ENCODE measurements around the gene ARPP21.

Gene ARPP21

DNA sequence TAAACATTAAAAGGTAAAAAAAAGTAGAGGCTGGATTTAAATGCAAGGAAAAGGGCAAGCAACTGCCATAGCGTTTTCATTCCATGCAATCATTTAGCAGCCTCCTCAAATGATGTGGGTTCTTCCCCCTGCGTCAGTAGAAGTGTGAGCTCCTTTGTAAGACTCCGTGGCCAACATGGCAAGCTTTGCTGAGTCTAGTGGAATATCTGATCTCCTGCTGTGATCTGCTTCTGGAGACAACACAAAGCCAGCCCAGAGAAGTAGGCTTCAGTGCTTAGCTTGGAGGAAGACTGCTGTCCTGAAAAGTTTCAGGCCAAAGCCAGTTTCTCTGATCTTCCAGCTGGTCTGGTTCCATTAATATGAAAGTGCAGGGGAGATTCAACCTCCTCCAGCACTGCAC is 70.4 kb downstream of the ARPP21 start:
- Histone ChIP-seq H3K79me2 (ENCODE audit: insufficient read depth, low read depth) (no peaks in the 10 kb centered on the region), H3K4me1 (ENCODE audit: low read depth, poor library complexity, severe bottlenecking) (no peaks in the 10 kb centered on the region), H3K27ac (no peak overlapping the region), H2AFZ (ENCODE audit: low read depth) (no peak overlapping the region), H3K4me2 (no peak overlapping the region), H4K20me1 (ENCODE audit: insufficient read depth) (no peaks in the 10 kb centered on the region), H3K27me3 (ENCODE audit: insufficient read depth, low read depth) (no peaks in the 10 kb centered on the region), H3K36me3 (ENCODE audit: insufficient read depth) (no peaks in the 10 kb centered on the region), H3K9ac (no peak overlapping the region), H3K4me3 (IDR thresholded peaks at IDR 0.05; ENCODE audit: insufficient read depth, low read depth, low read length) (no peak overlapping the region)
- no peak for TF ChIP-seq CTCF (conservative IDR thresholded peaks at IDR 0.05; ENCODE audit: low read depth, low read length)

GRCh38 chr3:35710554-35710953 is 71.2 kb downstream of the ARPP21 start:
- Histone ChIP-seq H3K36me3 (ENCODE audit: insufficient read depth) (no peaks in the 10 kb centered on the region), H3K27me3 (ENCODE audit: insufficient read depth, low read depth) (no peaks in the 10 kb centered on the region), H4K20me1 (ENCODE audit: insufficient read depth) (no peaks in the 10 kb centered on the region), H3K4me2 (no peak overlapping the region), H3K4me3 (IDR thresholded peaks at IDR 0.05; ENCODE audit: insufficient read depth, low read depth, low read length) (no peak overlapping the region), H3K4me1 (ENCODE audit: low read depth, poor library complexity, severe bottlenecking) (no peaks in the 10 kb centered on the region), H2AFZ (ENCODE audit: low read depth) (no peak overlapping the region), H3K9ac (no peak overlapping the region), H3K79me2 (ENCODE audit: insufficient read depth, low read depth) (no peaks in the 10 kb centered on the region), H3K27ac (no peak overlapping the region)
- TF ChIP-seq CTCF (conservative IDR thresholded peaks at IDR 0.05; ENCODE audit: low read depth, low read length) = no peak

GRCh38 chr3:35718921-35719320 is 79.6 kb downstream of the ARPP21 start:
- no peak overlapping the region for H3K27ac ChIP-seq
- no peaks in the 10 kb centered on the region for H3K79me2 ChIP-seq (ENCODE audit: insufficient read depth, low read depth)
- no peak overlapping the region for H3K4me3 ChIP-seq (IDR thresholded peaks at IDR 0.05; ENCODE audit: insufficient read depth, low read depth, low read length)
- H3K36me3 ChIP-seq (ENCODE audit: insufficient read depth) = no peaks in the 10 kb centered on the region
- H3K27me3 ChIP-seq (ENCODE audit: insufficient read depth, low read depth) = no peaks in the 10 kb centered on the region
- no peak overlapping the region for H3K9ac ChIP-seq
- no peak overlapping the region for H2AFZ ChIP-seq (ENCODE audit: low read depth)
- no peaks in the 10 kb centered on the region for H4K20me1 ChIP-seq (ENCODE audit: insufficient read depth)
- H3K4me2 ChIP-seq = no peak overlapping the region
- no peak for TF ChIP-seq CTCF (conservative IDR thresholded peaks at IDR 0.05; ENCODE audit: low read depth, low read length)
- H3K4me1 ChIP-seq (ENCODE audit: low read depth, poor library complexity, severe bottlenecking) = peaks cover 9% of the 10 kb centered on the region

DNA sequence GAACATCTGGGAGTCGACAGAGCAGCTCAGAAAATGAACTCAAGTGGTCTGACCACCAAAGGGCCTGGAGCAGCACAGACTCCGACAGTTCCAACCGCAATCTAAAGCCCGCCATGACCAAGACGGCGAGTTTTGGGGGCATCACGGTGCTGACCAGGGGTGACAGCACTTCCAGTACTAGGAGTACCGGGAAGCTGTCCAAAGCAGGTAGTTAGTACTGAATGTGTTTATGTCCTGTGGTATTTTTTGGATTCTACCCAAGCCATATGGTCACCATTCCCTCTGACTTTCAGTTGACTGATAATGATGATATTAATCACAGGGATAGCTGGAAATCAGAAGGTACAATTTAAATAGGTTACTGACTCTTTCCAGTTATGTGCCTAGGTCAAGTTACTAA is 82.3 kb downstream of the ARPP21 start:
- H4K20me1 ChIP-seq (ENCODE audit: insufficient read depth) = no peaks in the 10 kb centered on the region
- peaks cover 20% of the 10 kb centered on the region for H3K4me1 ChIP-seq (ENCODE audit: low read depth, poor library complexity, severe bottlenecking)
- H2AFZ ChIP-seq (ENCODE audit: low read depth) = no peak overlapping the region
- H3K9ac ChIP-seq = no peak overlapping the region
- no peak overlapping the region for H3K27ac ChIP-seq
- no peaks in the 10 kb centered on the region for H3K36me3 ChIP-seq (ENCODE audit: insufficient read depth)
- H3K79me2 ChIP-seq (ENCODE audit: insufficient read depth, low read depth) = no peaks in the 10 kb centered on the region
- TF ChIP-seq CTCF (conservative IDR thresholded peaks at IDR 0.05; ENCODE audit: low read depth, low read length) = no peak
- H3K27me3 ChIP-seq (ENCODE audit: insufficient read depth, low read depth) = no peaks in the 10 kb centered on the region
- no peak overlapping the region for H3K4me2 ChIP-seq
- H3K4me3 ChIP-seq (IDR thresholded peaks at IDR 0.05; ENCODE audit: insufficient read depth, low read depth, low read length) = no peak overlapping the region

DNA sequence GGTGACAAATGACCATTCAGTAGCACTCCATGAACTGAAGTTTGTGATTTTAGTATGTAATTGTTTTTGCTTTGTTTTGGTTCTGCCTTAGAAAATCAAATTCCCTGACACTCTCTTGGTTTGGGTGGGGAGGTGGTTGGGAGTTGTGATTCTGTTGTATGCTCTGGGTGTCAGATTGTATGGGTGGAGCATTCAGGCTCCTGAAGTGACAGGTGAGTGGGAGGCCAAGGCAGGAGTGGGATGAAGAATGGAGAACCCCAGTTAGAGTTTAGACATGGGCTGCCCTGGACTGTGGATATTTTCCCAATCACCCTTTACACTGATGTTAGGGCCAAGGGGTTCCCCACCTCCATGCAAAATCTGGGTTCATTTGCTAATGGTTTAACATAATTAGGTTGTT is 83.6 kb downstream of the ARPP21 start:
- TF ChIP-seq CTCF (conservative IDR thresholded peaks at IDR 0.05; ENCODE audit: low read depth, low read length) = no peak
- no peaks in the 10 kb centered on the region for H4K20me1 ChIP-seq (ENCODE audit: insufficient read depth)

More for the DNA sequence above, 83.6 kb downstream of the ARPP21 start:
- H3K27me3 ChIP-seq (ENCODE audit: insufficient read depth, low read depth) = no peaks in the 10 kb centered on the region
- H3K4me3 ChIP-seq (IDR thresholded peaks at IDR 0.05; ENCODE audit: insufficient read depth, low read depth, low read length) = no peak overlapping the region
- H3K79me2 ChIP-seq (ENCODE audit: insufficient read depth, low read depth) = no peaks in the 10 kb centered on the region
- H3K27ac ChIP-seq = no peak overlapping the region
- peaks cover 20% of the 10 kb centered on the region for H3K4me1 ChIP-seq (ENCODE audit: low read depth, poor library complexity, severe bottlenecking)
- no peak overlapping the region for H3K9ac ChIP-seq
- no peak overlapping the region for H2AFZ ChIP-seq (ENCODE audit: low read depth)
- no peaks in the 10 kb centered on the region for H3K36me3 ChIP-seq (ENCODE audit: insufficient read depth)
- H3K4me2 ChIP-seq = no peak overlapping the region

Measured in KMS-11 (cell line).